ENCODE measurements around the gene MFAP3. TPM values are rescaled to one million over a fixed set of nuclear protein-coding genes. Genes with fewer than 3 reads are reported as not detected.

MFAP3 gene
- total RNA-seq, 2 experiments from 2014 or later = 27.7 to 29.9 TPM

DNA sequence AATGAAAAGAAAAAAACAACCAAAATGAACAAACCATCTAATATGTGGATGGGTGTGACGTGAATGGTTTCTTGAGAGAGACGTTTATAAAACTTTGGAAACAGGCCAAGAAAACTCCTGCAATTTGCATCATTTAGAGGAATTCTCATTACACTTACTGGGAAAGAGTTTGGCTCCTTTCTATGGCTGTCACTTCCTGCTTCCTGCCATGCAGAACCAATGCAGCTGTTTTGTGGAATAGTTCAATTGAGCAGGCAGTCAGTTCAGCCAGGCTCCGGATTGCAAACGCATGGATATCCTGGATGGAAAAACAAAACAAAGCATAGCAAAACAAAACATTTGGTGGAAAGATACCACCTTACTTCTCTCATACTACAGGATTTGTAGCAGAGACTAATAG lies 36.7 kb upstream of the MFAP3 start:
- no TSS peak for BruUV-seq (replicated peaks)
- CTCF ChIA-PET (ENCODE audit: unreplicated experiment) = no interaction called here

DNA sequence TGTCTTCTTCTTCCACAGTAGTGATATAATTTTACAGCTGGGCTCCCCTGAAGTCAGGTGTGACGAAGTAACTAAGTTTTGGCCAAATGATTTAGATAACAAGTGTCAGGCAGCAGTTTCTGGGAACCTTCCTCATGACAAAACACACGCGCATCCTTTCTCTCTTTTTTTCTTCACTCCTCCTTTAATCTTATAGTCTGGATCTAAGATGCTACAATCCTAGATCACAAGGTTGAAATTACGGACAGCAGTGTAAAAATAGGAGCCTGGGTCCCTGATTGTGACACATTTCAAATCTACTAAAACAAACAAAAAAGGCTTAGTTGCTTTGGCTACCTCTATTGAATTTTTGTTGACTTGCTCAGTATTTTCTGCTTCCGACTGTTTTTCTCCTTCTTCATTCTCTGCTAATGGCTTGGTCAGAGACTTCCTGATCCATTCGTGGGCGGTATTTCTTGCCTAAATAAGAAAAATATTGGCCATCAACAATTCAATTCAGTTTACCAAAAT lies 36.2 kb upstream of the MFAP3 start:
- ChIA-PET POLR2A (no interaction called here), CTCF (ENCODE audit: unreplicated experiment) (no interaction called here)
- no peak overlapping the region for H3K4me3 ChIP-seq (ENCODE audit: low read depth, low read length, poor library complexity, severe bottlenecking)
- peaks cover 6% of the 10 kb centered on the region for H3K36me3 ChIP-seq (ENCODE audit: insufficient read depth, low read length)
- no peaks in the 10 kb centered on the region for H3K4me1 ChIP-seq (ENCODE audit: insufficient read depth, low read length, poor library complexity, severe bottlenecking)
- no peaks in the 10 kb centered on the region for H4K20me1 ChIP-seq (ENCODE audit: insufficient read depth, low read length)
- no peak overlapping the region for H3K4me2 ChIP-seq (ENCODE audit: low read length)
- intact Hi-C loops (cut with micrococcal nuclease; ENCODE audit: unreplicated experiment) = no loop called here
- H3K9me3 ChIP-seq (ENCODE audit: low read length) = no peaks in the 10 kb centered on the region
- H3K9me2 ChIP-seq (ENCODE audit: insufficient read depth, low read length) = no peaks in the 10 kb centered on the region
- BruUV-seq (replicated peaks) = no TSS peak
- no peak overlapping the region for H2AFZ ChIP-seq (ENCODE audit: low read length)
- TF ChIP-seq EZH2phosphoT487 (IDR thresholded peaks at IDR 0.05; ENCODE audit: borderline replicate concordance, low read depth, low read length) (no peak), CTCF (conservative IDR thresholded peaks at IDR 0.05; ENCODE audit: low read length) (no peak)
- no peak for DNase-seq (ENCODE audit: low spot score)
- no peaks in the 10 kb centered on the region for H3K79me2 ChIP-seq (ENCODE audit: insufficient read depth, low read depth, low read length)
- no peak overlapping the region for H3K27ac ChIP-seq (ENCODE audit: low read depth, low read length, poor library complexity, severe bottlenecking)

More for the DNA sequence above, 36.7 kb upstream of the MFAP3 start:
- no peak overlapping the region for H2AFZ ChIP-seq (ENCODE audit: low read length)
- no peak overlapping the region for H3K4me2 ChIP-seq (ENCODE audit: low read length)
- intact Hi-C loops (cut with micrococcal nuclease; ENCODE audit: unreplicated experiment) = no loop called here
- no peaks in the 10 kb centered on the region for H3K4me1 ChIP-seq (ENCODE audit: insufficient read depth, low read length, poor library complexity, severe bottlenecking)
- no peak for TF ChIP-seq EZH2phosphoT487 (IDR thresholded peaks at IDR 0.05; ENCODE audit: borderline replicate concordance, low read depth, low read length)
- TF ChIP-seq CTCF (conservative IDR thresholded peaks at IDR 0.05; ENCODE audit: low read length) = no peak
- no peak overlapping the region for H3K27ac ChIP-seq (ENCODE audit: low read depth, low read length, poor library complexity, severe bottlenecking)
- no peak for DNase-seq (ENCODE audit: low spot score)
- no peak overlapping the region for H3K4me3 ChIP-seq (ENCODE audit: low read depth, low read length, poor library complexity, severe bottlenecking)
- POLR2A ChIA-PET = no interaction called here
- H3K79me2 ChIP-seq (ENCODE audit: insufficient read depth, low read depth, low read length) = no peaks in the 10 kb centered on the region
- no peaks in the 10 kb centered on the region for H3K9me3 ChIP-seq (ENCODE audit: low read length)
- H3K9me2 ChIP-seq (ENCODE audit: insufficient read depth, low read length) = no peaks in the 10 kb centered on the region
- peaks cover 11% of the 10 kb centered on the region for H3K36me3 ChIP-seq (ENCODE audit: insufficient read depth, low read length)
- no peaks in the 10 kb centered on the region for H4K20me1 ChIP-seq (ENCODE audit: insufficient read depth, low read length)

GRCh38 chr5:154005648-154006047 lies 33.1 kb upstream of the MFAP3 start:
- H3K79me2 ChIP-seq (ENCODE audit: insufficient read depth, low read depth, low read length) = no peaks in the 10 kb centered on the region
- H3K9me2 ChIP-seq (ENCODE audit: insufficient read depth, low read length) = no peaks in the 10 kb centered on the region
- no peaks in the 10 kb centered on the region for H4K20me1 ChIP-seq (ENCODE audit: insufficient read depth, low read length)
- intact Hi-C loops (cut with micrococcal nuclease; ENCODE audit: unreplicated experiment) = no loop called here
- no peaks in the 10 kb centered on the region for H3K9me3 ChIP-seq (ENCODE audit: low read length)
- DNase-seq (ENCODE audit: low spot score) = no peak
- POLR2A ChIA-PET = interaction anchor here (0.5 to 1.2 kb wide), 5 partner anchors 10 to 905 kb away, joined by 3 to 4 read pairs (median 3); no protein-coding TSS in a partner anchor
- no peak overlapping the region for H2AFZ ChIP-seq (ENCODE audit: low read length)
- H3K4me2 ChIP-seq (ENCODE audit: low read length) = no peak overlapping the region
- no peaks in the 10 kb centered on the region for H3K4me1 ChIP-seq (ENCODE audit: insufficient read depth, low read length, poor library complexity, severe bottlenecking)
- CTCF ChIA-PET (ENCODE audit: unreplicated experiment) = no interaction called here
- no TSS peak for BruUV-seq (replicated peaks)
- TF ChIP-seq CTCF (conservative IDR thresholded peaks at IDR 0.05; ENCODE audit: low read length) (no peak), EZH2phosphoT487 (IDR thresholded peaks at IDR 0.05; ENCODE audit: borderline replicate concordance, low read depth, low read length) (no peak)
- no peak overlapping the region for H3K27ac ChIP-seq (ENCODE audit: low read depth, low read length, poor library complexity, severe bottlenecking)
- no peak overlapping the region for H3K4me3 ChIP-seq (ENCODE audit: low read depth, low read length, poor library complexity, severe bottlenecking)
- H3K36me3 ChIP-seq (ENCODE audit: insufficient read depth, low read length) = no peaks in the 10 kb centered on the region

Data from OCI-LY7 (cell line).